ENCODE results near the gene MBD3L5. TPM values are rescaled to one million over a fixed set of nuclear protein-coding genes. Genes with fewer than 3 reads are reported as not detected.

The MBD3L5 gene
- total and polyA plus RNA-seq, 3 donors from 2014 or later, result not detected

- WGBS, 2 donors, result 68 to 72% methylated on average over 1 of the region's 1 CpG
These were observed 29.6 kb upstream of the MBD3L5 start for GRCh38 chr19:7000816-7001215.

GRCh38 chr19:7004313-7004931 is 26.0 kb upstream of the MBD3L5 start:
- TF ChIP-seq POLR2A (IDR thresholded peaks at IDR 0.05), result no peak
- no peak for TF ChIP-seq CTCF (IDR thresholded peaks at IDR 0.05)
- H3K4me3 ChIP-seq, result no peak overlapping the region
- H3K27ac ChIP-seq, result no peak overlapping the region
- H3K4me1 ChIP-seq, result no peaks in the 10 kb centered on the region
- no peaks in the 10 kb centered on the region for H3K36me3 ChIP-seq (ENCODE audit: low read depth, missing control alignments)
- H3K9me3 ChIP-seq, result no peaks in the 10 kb centered on the region
- intact Hi-C loops (cut with DNase I; ENCODE audit: low total_unique reads), result no loop called here
- no peaks in the 10 kb centered on the region for H3K27me3 ChIP-seq
- no peak for DNase-seq
- WGBS, 2 donors, result 71 to 77% methylated on average over 18 of the region's 18 CpGs

More at GRCh38 chr19:7000816-7001215, 29.6 kb upstream of the MBD3L5 start:
- Histone ChIP-seq H3K36me3 (ENCODE audit: low read depth, missing control alignments) (no peaks in the 10 kb centered on the region), H3K27ac (no peak overlapping the region), H3K4me3 (no peak overlapping the region), H3K9me3 (no peaks in the 10 kb centered on the region), H3K27me3 (no peaks in the 10 kb centered on the region), H3K4me1 (no peaks in the 10 kb centered on the region)
- TF ChIP-seq CTCF (IDR thresholded peaks at IDR 0.05) (no peak), POLR2A (IDR thresholded peaks at IDR 0.05) (no peak)
- intact Hi-C loops (cut with DNase I; ENCODE audit: low total_unique reads), result no loop called here
- no peak for DNase-seq

GRCh38 chr19:7006135-7006704 is 24.2 kb upstream of the MBD3L5 start:
- 39 to 69% methylated on average over 11 of the region's 11 CpGs for WGBS, 2 donors
- H3K4me3 ChIP-seq, result peak overlapping the region; percentile 4 to 49
- DNase-seq, result peak; percentile 84
- H3K4me1 ChIP-seq, result no peaks in the 10 kb centered on the region
- H3K27me3 ChIP-seq, result no peaks in the 10 kb centered on the region
- intact Hi-C loops (cut with DNase I; ENCODE audit: low total_unique reads), result no loop called here
- no peaks in the 10 kb centered on the region for H3K9me3 ChIP-seq
- no peak overlapping the region for H3K27ac ChIP-seq
- TF ChIP-seq POLR2A (IDR thresholded peaks at IDR 0.05) (no peak), CTCF (IDR thresholded peaks at IDR 0.05) (no peak)
- H3K36me3 ChIP-seq (ENCODE audit: low read depth, missing control alignments), result no peaks in the 10 kb centered on the region

GRCh38 chr19:7007859-7008258 is 22.5 kb upstream of the MBD3L5 start:
- H3K4me3 ChIP-seq, result no peak overlapping the region
- no peaks in the 10 kb centered on the region for H3K4me1 ChIP-seq
- H3K27me3 ChIP-seq, result no peaks in the 10 kb centered on the region
- WGBS, 2 donors, result 42 to 61% methylated on average over 4 of the region's 4 CpGs
- no peaks in the 10 kb centered on the region for H3K36me3 ChIP-seq (ENCODE audit: low read depth, missing control alignments)
- intact Hi-C loops (cut with DNase I; ENCODE audit: low total_unique reads), result no loop called here
- H3K27ac ChIP-seq, result no peak overlapping the region
- DNase-seq, result no peak
- TF ChIP-seq POLR2A (IDR thresholded peaks at IDR 0.05), result no peak
- no peak for TF ChIP-seq CTCF (IDR thresholded peaks at IDR 0.05)
- H3K9me3 ChIP-seq, result no peaks in the 10 kb centered on the region

All from testis (tissue), 3 donors.